Stimulated activated CD8-positive, alpha-beta memory T cell treated with anti-CD3 and anti-CD28 coated beads, Interleukin-2, amount 100 ng/mL, for 1 hour (primary cell): ENCODE results near the gene ACTL10.
A peak's percentile ranks its signal among the peaks of the same experiment; 100 is the strongest.
"Not testable (repeated sequence)": the region's sequence is repeated elsewhere in the genome, so short reads cannot be mapped to it uniquely, and the experiment has no call there.

Experiments used
- DNase-seq, 2 donors: peaks; one replicate each; pipeline ENCODE4 v3.0.0-alpha.2; 2020; ENCODE audit warnings: low read depth in 2 of 2

The ACTL10 gene

GRCh38 chr20:33666293-33667244 lies at the start of gene ACTL10:
TSS of gene ACTL10 (plus strand) at chr20:33666943. CDS start at chr20:33667498, 555 bp downstream.
- DNase-seq, result peak; percentile 57 to 67

- no peak for DNase-seq
Observed at GRCh38 chr20:33621717-33622400, 44.9 kb upstream of the ACTL10 start.

- DNase-seq, result no peak
Observed at GRCh38 chr20:33622705-33623365, 43.9 kb upstream of the ACTL10 start.

DNA sequence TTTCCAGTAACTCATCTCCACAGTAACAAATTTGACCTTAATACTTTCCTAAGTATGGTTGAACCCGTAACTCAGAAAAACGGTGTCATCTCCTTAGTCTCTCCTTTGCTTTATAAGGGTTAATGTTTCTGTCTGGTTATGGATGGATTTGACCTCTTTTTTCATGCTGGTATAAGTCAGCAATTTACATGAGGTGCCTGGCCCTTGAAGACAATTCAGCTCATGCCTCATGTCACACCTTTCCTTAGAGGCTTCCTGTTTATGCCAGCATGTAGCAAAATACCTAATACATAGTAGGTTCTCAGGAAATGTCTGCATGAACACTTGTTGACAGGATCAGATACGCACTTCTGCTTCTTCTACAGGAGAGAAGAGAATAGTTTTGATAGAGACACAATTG lies 42.3 kb upstream of the ACTL10 start:
- no peak for DNase-seq

DNA sequence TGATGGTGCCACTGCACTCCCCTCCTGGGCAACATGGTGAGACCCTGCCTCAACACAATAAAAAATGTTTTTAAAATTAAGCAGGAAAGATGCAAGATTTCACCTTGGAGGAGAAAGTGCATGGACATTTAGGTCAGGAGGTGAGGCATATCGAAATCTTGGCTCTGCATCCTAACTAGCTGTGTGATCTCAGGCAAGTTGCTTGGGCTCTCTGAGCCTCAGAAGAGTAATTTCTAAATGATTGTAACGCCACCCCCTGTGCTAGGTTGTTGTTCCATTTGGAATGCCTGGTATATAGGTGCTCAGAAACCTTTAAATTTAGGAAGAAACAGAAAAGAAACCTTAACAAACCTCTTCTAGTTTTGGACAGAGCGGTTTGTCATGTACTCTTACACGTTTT lies 40.6 kb upstream of the ACTL10 start:
- no peak for DNase-seq

DNA sequence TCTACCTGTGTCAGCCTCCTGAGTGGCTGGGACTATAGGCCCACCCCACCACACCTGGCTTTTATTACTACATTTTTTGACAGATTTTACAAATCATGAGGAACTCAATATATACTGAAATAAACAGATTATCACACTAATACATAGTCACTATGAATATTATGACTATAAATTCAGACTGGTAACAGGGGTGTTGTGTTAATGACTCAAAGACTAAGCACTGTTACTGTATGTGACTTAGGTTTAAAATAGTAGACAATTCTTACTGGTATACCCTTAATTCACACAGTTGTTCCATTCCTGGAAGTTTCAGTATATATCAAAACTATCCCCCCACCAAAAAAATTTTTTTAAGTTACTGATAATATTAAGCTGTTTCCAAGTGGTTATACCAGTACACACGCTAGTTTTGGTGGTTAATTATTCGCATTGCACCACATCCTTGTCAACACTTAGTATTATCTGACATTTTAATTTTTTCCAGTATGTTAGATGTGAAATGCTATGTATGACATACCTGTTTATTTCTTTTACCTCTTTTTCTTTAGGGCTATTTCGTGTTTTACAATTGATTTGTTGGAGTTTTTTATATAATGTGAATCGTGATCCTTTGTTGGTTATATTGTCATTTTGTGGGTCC lies 39.0 kb upstream of the ACTL10 start:
- DNase-seq, result no peak

GRCh38 chr20:33629533-33629932 lies 37.2 kb upstream of the ACTL10 start:
- no peak for DNase-seq

- no peak for DNase-seq
Observed at GRCh38 chr20:33629979-33630378, 36.8 kb upstream of the ACTL10 start.

DNA sequence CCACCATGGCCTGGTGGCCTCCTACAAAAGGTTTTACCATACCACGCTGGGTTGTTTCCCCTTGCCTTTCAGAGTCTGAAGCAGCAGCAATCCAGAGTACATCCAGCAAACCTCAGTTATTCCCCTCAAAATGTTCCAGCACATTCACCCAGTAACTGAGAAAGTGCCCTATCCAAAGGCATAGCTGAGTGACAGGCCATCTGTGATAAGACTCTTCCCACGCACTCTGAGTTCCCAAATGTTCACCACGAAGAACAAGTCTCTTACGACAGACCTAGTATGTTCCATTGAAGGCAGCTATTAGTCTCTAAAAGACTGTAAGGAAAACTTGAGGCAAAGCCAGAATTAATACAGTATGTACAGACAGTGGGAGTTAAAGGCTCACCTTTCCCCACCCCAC lies 36.2 kb upstream of the ACTL10 start:
- DNase-seq, result no peak

- DNase-seq, result not testable (repeated sequence)
Observed at GRCh38 chr20:33631910-33632309, 34.8 kb upstream of the ACTL10 start.

- DNase-seq, result no peak
Observed at GRCh38 chr20:33635341-33635740, 31.4 kb upstream of the ACTL10 start.

GRCh38 chr20:33636776-33637175 lies 30.0 kb upstream of the ACTL10 start:
- DNase-seq, result no peak

- no peak for DNase-seq
Observed at GRCh38 chr20:33640287-33640686, 26.5 kb upstream of the ACTL10 start.

DNA sequence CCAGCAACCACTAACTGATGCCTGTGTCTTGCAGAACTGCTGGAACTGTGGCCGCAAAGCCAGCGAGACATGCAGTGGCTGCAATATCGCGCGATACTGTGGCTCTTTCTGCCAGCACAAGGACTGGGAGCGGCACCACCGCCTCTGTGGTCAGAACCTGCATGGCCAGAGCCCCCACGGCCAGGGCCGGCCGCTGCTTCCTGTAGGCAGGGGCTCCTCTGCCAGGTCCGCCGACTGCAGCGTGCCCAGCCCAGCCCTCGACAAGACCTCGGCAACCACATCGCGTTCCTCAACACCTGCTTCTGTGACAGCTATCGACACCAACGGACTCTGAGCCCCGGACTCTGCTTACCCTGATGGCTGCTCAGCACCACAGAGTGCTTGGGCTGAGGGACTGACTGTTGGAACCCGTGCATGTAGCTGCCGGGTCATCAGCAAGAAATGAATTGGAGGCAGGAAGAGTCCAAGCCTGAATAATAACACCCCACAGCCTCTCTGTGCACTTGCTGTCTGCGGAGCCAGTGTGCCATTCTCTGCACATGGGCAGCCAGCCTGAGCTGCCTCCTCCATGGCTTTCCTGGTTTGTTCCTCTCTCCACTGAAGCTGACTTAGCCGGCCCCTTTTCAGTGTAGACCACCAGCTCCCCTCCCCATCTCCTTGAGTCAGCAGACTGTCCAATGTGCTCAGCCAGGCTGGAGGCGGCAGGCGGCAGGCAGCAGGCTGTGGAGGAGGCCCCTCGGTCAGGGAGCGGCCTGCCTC lies 22.3 kb upstream of the ACTL10 start:
- DNase-seq, result no peak

DNA sequence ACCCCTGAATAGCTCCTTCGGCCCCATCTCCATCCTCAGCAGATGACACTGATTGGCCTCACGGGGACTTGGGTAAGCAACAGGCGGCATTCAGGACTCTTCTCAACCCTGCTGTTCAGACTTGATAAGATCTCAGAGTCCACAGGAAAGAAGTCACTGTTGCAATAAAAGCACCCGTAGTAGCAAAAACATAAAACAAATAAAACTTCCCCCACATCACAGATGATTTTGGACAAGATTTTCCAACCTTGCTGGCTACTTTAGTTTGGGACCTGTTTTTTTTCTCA lies 21.7 kb upstream of the ACTL10 start:
- no peak for DNase-seq

- DNase-seq, result no peak
Observed at GRCh38 chr20:33645396-33645795, 21.3 kb upstream of the ACTL10 start.

DNA sequence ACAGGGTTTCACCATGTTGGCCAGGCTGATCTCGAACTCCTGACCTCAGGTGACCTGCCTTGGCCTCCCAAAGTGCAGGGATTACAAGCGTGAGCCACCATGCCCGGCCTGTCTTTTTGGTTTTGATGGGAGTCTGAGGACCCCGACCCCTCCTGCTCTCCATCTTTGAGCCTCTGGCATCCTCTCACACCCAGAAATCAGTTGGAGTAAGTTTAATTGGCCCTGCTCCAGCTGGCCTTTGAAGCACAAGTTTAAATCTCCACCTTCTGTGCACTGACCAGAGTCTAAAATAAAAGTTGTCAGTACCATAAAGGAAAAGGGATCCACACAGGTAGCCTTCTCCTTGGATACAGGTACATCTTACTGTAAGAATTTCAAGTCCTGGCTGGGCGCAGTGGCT lies 20.6 kb upstream of the ACTL10 start:
- no peak for DNase-seq

DNA sequence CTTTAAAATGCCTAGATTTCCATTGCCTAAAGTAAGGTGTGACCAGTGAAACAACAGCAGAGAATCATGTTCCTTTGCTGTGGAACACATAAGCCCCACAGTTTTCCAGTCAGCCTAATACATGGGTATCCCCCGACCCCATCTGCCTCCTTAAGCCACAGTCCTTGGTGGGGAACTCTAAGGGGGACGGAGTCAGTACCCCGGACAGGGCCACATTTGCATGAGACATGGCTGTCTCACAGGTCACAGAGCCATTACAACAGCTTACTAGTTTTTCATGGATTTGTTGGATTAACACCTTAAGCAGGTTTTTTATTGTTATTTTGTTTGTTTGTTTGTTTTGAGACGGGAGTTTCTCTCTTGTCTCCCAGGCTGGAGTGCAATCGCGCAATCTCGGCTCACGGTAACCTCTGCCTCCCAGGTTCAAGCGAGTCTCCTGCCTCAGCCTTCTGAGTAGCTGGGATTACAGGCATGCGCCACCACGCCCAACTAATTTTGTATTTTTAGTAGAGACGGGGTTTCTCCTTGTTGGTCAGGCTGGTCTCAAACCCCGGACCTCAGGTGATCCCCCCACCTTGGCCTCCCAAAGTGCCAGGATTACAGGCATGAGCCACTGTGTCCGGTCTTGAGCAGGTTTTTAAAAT lies 19.7 kb upstream of the ACTL10 start:
- not testable (repeated sequence) for DNase-seq

DNA sequence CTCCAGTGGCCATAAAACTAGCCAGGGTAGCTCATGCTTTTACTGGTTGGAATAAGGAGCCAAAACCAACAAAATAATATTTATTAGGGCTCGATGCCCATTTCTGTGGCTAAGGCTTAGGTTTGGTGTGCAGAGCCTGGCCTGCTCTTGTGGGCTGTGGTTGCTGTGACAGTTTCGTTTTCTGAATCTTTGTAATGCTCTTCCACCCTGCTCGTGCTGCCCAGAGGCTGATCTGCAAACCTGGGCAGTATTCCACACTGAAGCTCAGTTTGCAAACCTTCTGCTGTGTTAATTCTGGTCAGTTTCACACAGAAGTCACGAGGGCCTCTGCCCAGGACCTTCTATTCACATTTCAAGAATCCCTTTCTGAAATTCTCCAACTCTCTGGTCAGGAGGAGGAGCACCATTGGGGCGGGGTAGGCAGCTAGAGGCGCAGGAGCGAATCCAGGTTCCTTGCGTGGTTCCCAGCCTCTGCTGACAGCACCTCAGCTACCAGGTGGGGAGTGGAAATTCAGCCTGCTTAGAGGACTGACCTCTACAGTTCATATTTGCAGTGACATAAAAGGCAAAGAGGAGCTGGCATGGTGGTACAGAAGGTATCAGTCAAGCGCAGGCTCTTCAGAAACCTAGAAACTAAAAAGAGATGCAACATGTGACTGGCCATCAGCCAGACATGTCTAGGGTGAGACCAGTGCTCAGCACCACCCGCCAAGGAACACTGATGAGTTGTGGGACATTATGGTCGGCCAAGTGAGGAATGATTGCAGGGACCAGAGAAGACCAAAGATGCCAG lies 18.9 kb upstream of the ACTL10 start:
- no peak for DNase-seq

DNA sequence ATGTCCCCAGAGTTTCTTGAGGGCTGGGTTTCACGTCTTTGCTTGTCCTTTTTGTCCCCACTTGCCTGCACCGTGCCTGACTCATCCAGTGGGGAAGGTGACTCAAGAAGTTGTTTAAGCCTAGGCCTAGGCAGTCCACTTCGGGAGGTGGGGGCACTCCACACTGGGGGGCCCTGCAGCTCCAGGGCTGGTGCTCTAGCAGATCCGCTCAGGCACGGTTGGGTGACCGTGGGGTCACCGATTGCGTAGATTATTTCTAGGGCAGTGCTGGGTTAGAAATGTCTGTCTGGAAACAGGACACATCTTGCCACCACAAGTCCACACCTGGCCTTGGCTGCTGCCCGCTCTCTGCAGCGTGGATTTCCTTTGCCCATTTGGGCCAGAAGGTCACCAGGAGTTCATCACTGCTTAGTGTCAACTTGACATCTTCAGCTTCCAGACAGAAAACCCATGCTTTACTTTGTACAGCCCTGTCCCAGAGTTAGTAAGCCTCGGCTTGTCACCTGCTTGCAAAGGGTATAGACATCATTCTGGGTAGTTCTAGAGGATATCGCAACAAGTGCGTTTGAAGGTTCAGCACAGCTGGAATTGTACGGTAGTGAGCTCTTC lies 18.2 kb upstream of the ACTL10 start:
- DNase-seq, result no peak
